GM23338 (cell line): ENCODE measurements around the gene MAP2K4.

Experiments used
- CREB1 ChIP-seq: fragments of 250-450 bp; sonication (Bioruptor Pico); IDR thresholded peaks from 2 replicates; pipeline ENCODE4 v1.5.0; 2020; ENCODE audit warnings: low read depth, mild to moderate bottlenecking, moderate library complexity
- CTCF ChIP-seq, 2 experiments: fragments of 200-600 bp in 1 of 2; sonication (generic) in 1 of 2; conservative IDR thresholded peaks; 2 replicates each; pipeline versions ENCODE4 v1.5.1 to v1.6.1; 2016 to 2017; ENCODE audit warnings: antibody characterized with exemption in 2 of 2, low read depth in 2 of 2, mild to moderate bottlenecking in 2 of 2, moderate library complexity in 1 of 2
- EZH2 ChIP-seq: fragments of 200-600 bp; sonication (generic); IDR thresholded peaks from one replicate; pipeline ENCODE4 v1.8.0; 2017; ENCODE audit warnings: antibody characterized with exemption, mild to moderate bottlenecking, low read depth; ENCODE audit not compliant: unreplicated experiment
- EZH2phosphoT487 ChIP-seq: fragments of 200-600 bp; sonication (generic); IDR thresholded peaks from one replicate; pipeline ENCODE4 v1.8.1; 2018; ENCODE audit warnings: antibody characterized with exemption; ENCODE audit not compliant: unreplicated experiment
- JUNB ChIP-seq: IDR thresholded peaks from one replicate; pipeline ENCODE4 v1.6.1; 2016; ENCODE audit warnings: antibody characterized with exemption; ENCODE audit not compliant: unreplicated experiment
- POLR2AphosphoS5 ChIP-seq: IDR thresholded peaks from 2 replicates; pipeline ENCODE4 v1.6.1; 2016; ENCODE audit warnings: antibody characterized with exemption, low read depth
- TF ChIP-seq, protein P1 (sequence below): IDR thresholded peaks from one replicate; pipeline ENCODE4 v1.6.1; 2018; ENCODE audit warnings: antibody characterized with exemption; ENCODE audit not compliant: unreplicated experiment

GRCh38 chr17:12134587-12134986 lies 113.9 kb downstream of the MAP2K4 start:
- TF ChIP-seq CTCF (conservative IDR thresholded peaks at IDR 0.05; ENCODE audit: low read depth in 2 of 2) (no peak), EZH2phosphoT487 (no peak), POLR2AphosphoS5 (no peak), EZH2 (no peak), CREB1 (no peak), JUNB (no peak)
- TF ChIP-seq, protein P1, sequence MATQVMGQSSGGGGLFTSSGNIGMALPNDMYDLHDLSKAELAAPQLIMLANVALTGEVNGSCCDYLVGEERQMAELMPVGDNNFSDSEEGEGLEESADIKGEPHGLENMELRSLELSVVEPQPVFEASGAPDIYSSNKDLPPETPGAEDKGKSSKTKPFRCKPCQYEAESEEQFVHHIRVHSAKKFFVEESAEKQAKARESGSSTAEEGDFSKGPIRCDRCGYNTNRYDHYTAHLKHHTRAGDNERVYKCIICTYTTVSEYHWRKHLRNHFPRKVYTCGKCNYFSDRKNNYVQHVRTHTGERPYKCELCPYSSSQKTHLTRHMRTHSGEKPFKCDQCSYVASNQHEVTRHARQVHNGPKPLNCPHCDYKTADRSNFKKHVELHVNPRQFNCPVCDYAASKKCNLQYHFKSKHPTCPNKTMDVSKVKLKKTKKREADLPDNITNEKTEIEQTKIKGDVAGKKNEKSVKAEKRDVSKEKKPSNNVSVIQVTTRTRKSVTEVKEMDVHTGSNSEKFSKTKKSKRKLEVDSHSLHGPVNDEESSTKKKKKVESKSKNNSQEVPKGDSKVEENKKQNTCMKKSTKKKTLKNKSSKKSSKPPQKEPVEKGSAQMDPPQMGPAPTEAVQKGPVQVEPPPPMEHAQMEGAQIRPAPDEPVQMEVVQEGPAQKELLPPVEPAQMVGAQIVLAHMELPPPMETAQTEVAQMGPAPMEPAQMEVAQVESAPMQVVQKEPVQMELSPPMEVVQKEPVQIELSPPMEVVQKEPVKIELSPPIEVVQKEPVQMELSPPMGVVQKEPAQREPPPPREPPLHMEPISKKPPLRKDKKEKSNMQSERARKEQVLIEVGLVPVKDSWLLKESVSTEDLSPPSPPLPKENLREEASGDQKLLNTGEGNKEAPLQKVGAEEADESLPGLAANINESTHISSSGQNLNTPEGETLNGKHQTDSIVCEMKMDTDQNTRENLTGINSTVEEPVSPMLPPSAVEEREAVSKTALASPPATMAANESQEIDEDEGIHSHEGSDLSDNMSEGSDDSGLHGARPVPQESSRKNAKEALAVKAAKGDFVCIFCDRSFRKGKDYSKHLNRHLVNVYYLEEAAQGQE = no peak
